Panc1 (cell line): ENCODE data around the gene INVS. TPM values are rescaled to one million over a fixed set of nuclear protein-coding genes. Genes with fewer than 3 reads are reported as not detected.

Experiments
- ATAC-seq: fragments of 200-7000 bp; cut with Tn5 transposase; 2 replicates; pipeline ENCODE4 v1.9.1; 2020; ENCODE audit warnings: mild to moderate bottlenecking, moderate library complexity
- BruUV-seq: library from RNA; stranded (reverse); fragments of 400-500 nt; replicated peaks from 2 replicates; lab custom pipeline; 2021; lab: Mats Ljungman, UMichigan
- CTCF ChIA-PET: fragments of 300-600 bp; sonication (Branson Sonifier 250); formaldehyde crosslinking; loops from one replicate; lab custom pipeline; 2022; ENCODE audit warnings: antibody characterized with exemption; lab: Charles Lee
- POLR2A ChIA-PET: fragments of 300-600 bp; sonication (Branson Sonifier 250); formaldehyde crosslinking; loops from one replicate; lab custom pipeline; 2022; ENCODE audit warnings: antibody characterized with exemption; lab: Charles Lee
- DNase-seq: peaks from one replicate; pipeline ENCODE4 v3.0.0-alpha.2; 2010; ENCODE audit warnings: low read depth, low spot score
- H3K27ac ChIP-seq: 2 replicates; pipeline ENCODE4 v1.5.1; 2011; ENCODE audit warnings: mild to moderate bottlenecking, low read length, inconsistent platforms
- H3K27me3 ChIP-seq: fragments of 200-500 bp; sonication (Bioruptor generic); 2 replicates; pipeline ENCODE4 v1.6.0; 2014; ENCODE audit warnings: low read length, inconsistent platforms; ENCODE audit not compliant: control insufficient read depth, insufficient read depth
- H3K36me3 ChIP-seq: fragments of 200-500 bp; sonication (Bioruptor generic); 2 replicates; pipeline ENCODE4 v1.5.1; 2014; ENCODE audit warnings: inconsistent platforms, mild to moderate bottlenecking, low read length, moderate library complexity; ENCODE audit not compliant: control insufficient read depth, insufficient read depth
- H3K4me1 ChIP-seq: 2 replicates; pipeline ENCODE4 v1.5.1; 2011; ENCODE audit warnings: inconsistent platforms, mild to moderate bottlenecking, low read length, moderate library complexity; ENCODE audit not compliant: control insufficient read depth, insufficient read depth
- H3K4me3 ChIP-seq, 2 experiments: 2 replicates each; pipeline ENCODE4 v1.5.1; 2011 to 2012; ENCODE audit warnings: low read depth in 2 of 2, low read length in 2 of 2, mild to moderate bottlenecking in 2 of 2, inconsistent platforms in 1 of 2, moderate library complexity in 1 of 2
- H3K9me3 ChIP-seq: fragments of 200-500 bp; sonication (Bioruptor generic); 2 replicates; pipeline ENCODE4 v1.5.1; 2014; ENCODE audit warnings: low read depth, mild to moderate bottlenecking, inconsistent platforms, low read length, moderate library complexity; ENCODE audit not compliant: control insufficient read depth, insufficient read depth
- CTCF ChIP-seq: fragments of 450-650 bp; IDR thresholded peaks from 2 replicates; pipeline ENCODE4 v1.5.1; 2017; ENCODE audit warnings: mild to moderate bottlenecking
- POLR2AphosphoS5 ChIP-seq: IDR thresholded peaks from 2 replicates; pipeline ENCODE4 v1.6.1; 2012; ENCODE audit warnings: mild to moderate bottlenecking, low read depth, low read length, moderate library complexity
- REST ChIP-seq, 2 experiments: IDR thresholded peaks; 2 replicates each; pipeline ENCODE4 v1.6.1; 2011 to 2012; ENCODE audit warnings: low read depth in 2 of 2, control low read depth in 1 of 2, low read length in 1 of 2, mild to moderate bottlenecking in 1 of 2, moderate library complexity in 1 of 2; ENCODE audit not compliant: insufficient read depth in 1 of 2
- SIN3A ChIP-seq: IDR thresholded peaks from 2 replicates; pipeline ENCODE4 v1.6.1; 2012; ENCODE audit warnings: low read depth, mild to moderate bottlenecking, low read length, moderate library complexity, borderline replicate concordance; ENCODE audit not compliant: insufficient read depth
- TCF7L2 ChIP-seq: IDR thresholded peaks from 2 replicates; pipeline ENCODE4 v1.6.1; 2011; ENCODE audit warnings: mild to moderate bottlenecking, low read depth, low read length, inconsistent platforms
- in situ Hi-C: cut with HindIII; loops from 2 replicates; pipeline ENCODE4 v1.10.0; 2016; ENCODE audit warnings: low sequenced_read_pairs, low pct_unique_long_range_greater_than_20kb
- intact Hi-C: fragments of 100-400 bp; cut with micrococcal nuclease; formaldehyde crosslinking; loops from one replicate; pipeline ENCODE4 v1.10.0; 2022; ENCODE audit not compliant: unreplicated experiment
- total RNA-seq: library from RNA; stranded (reverse); gene quantifications from one replicate; pipeline ENCODE4 v1.2.1, GENCODE V29; 2021; ENCODE audit not compliant: unreplicated experiment

The INVS gene
- total RNA-seq, 1 experiment from 2014 or later = 8.2 TPM

GRCh38 chr9:100125910-100126309, 26.9 kb downstream of the INVS start:
- ChIA-PET CTCF (no interaction called here), POLR2A (no interaction called here)
- H3K9me3 ChIP-seq = peaks cover 3% of the 10 kb centered on the region; the same call in 1 of the 2 replicates
- in situ Hi-C loops (no loop called here), intact Hi-C loops (no loop called here)
- no TSS peak for BruUV-seq
- TF ChIP-seq TCF7L2 (no peak), REST (IDR thresholded peaks at IDR 0.05; ENCODE audit: insufficient read depth in 1 of 2, low read depth in 2 of 2, low read length in 1 of 2) (no peak), POLR2AphosphoS5 (no peak), CTCF (no peak), SIN3A (no peak)
- H3K4me3 ChIP-seq = no peak overlapping the region
- DNase-seq = no peak
- no peaks in the 10 kb centered on the region; the same call in 1 of the 2 replicates for H3K36me3 ChIP-seq
- no peaks in the 10 kb centered on the region for H3K4me1 ChIP-seq
- ATAC-seq = no peak
- no peak overlapping the region for H3K27ac ChIP-seq
- H3K27me3 ChIP-seq = no peaks in the 10 kb centered on the region

GRCh38 chr9:100126423-100126822, 27.4 kb downstream of the INVS start:
- ChIA-PET CTCF (no interaction called here), POLR2A (no interaction called here)
- H3K9me3 ChIP-seq = peaks cover 3% of the 10 kb centered on the region; the same call in 1 of the 2 replicates
- intact Hi-C loops = no loop called here
- in situ Hi-C loops = no loop called here
- no peaks in the 10 kb centered on the region; the same call in 1 of the 2 replicates for H3K36me3 ChIP-seq
- no peak for TF ChIP-seq SIN3A
- no peak for TF ChIP-seq CTCF
- no peak for TF ChIP-seq REST (IDR thresholded peaks at IDR 0.05; ENCODE audit: insufficient read depth in 1 of 2, low read depth in 2 of 2, low read length in 1 of 2)
- no peak for TF ChIP-seq POLR2AphosphoS5
- no peak for TF ChIP-seq TCF7L2
- DNase-seq = no peak
- H3K27me3 ChIP-seq = no peaks in the 10 kb centered on the region
- ATAC-seq = no peak
- H3K4me3 ChIP-seq = no peak overlapping the region
- H3K4me1 ChIP-seq = no peaks in the 10 kb centered on the region
- H3K27ac ChIP-seq = no peak overlapping the region
- BruUV-seq = no TSS peak
